Measurements from ENCODE around the gene ROGDI.
A peak's percentile ranks its signal among the peaks of the same experiment; 100 is the strongest.
"Not testable (repeated sequence)": the region's sequence is repeated elsewhere in the genome, so short reads cannot be mapped to it uniquely, and the experiment has no call there.

The ROGDI gene

GRCh38 chr16:4790261-4790660 is 12.2 kb downstream of the ROGDI start:
- DNase-seq = no peak

GRCh38 chr16:4788910-4789309 is 13.5 kb downstream of the ROGDI start:
- DNase-seq = no peak

GRCh38 chr16:4788489-4788889 is 13.9 kb downstream of the ROGDI start:
- no peak for DNase-seq

GRCh38 chr16:4787627-4788482 is 14.6 kb downstream of the ROGDI start, which contains the start of gene SEPTIN12:
TSS of gene SEPTIN12 (minus strand) at chr16:4788345. CDS start at chr16:4787645, 700 bp downstream.
- no peak for DNase-seq

GRCh38 chr16:4787068-4787467 is 15.4 kb downstream of the ROGDI start:
- DNase-seq = no peak

GRCh38 chr16:4785758-4786433 is 16.5 kb downstream of the ROGDI start:
- DNase-seq = no peak

GRCh38 chr16:4784444-4784987 is 17.9 kb downstream of the ROGDI start:
- not testable (repeated sequence) for DNase-seq

GRCh38 chr16:4783951-4784336 is 18.5 kb downstream of the ROGDI start:
- DNase-seq = no peak

- no peak for DNase-seq
These were observed 19.0 kb downstream of the ROGDI start for GRCh38 chr16:4783251-4783950.

GRCh38 chr16:4780235-4780634 is 22.2 kb downstream of the ROGDI start:
- no peak for DNase-seq

GRCh38 chr16:4778050-4778392 is 24.4 kb downstream of the ROGDI start:
- no peak for DNase-seq

- no peak for DNase-seq
These were observed 24.9 kb downstream of the ROGDI start for GRCh38 chr16:4777339-4778049.

GRCh38 chr16:4776141-4776705 is 26.2 kb downstream of the ROGDI start:
- no peak for DNase-seq

GRCh38 chr16:4775005-4775404 is 27.4 kb downstream of the ROGDI start:
- no peak for DNase-seq

- no peak for DNase-seq
These were observed 30.1 kb downstream of the ROGDI start for GRCh38 chr16:4772351-4772750.

GRCh38 chr16:4771646-4772045 is 30.8 kb downstream of the ROGDI start:
- DNase-seq = no peak

GRCh38 chr16:4769306-4769638 is 33.2 kb downstream of the ROGDI start:
- DNase-seq = no peak

GRCh38 chr16:4768549-4769305 is 33.7 kb downstream of the ROGDI start:
- DNase-seq = peak; percentile 89

- peak; percentile 27 for DNase-seq
These were observed 34.4 kb downstream of the ROGDI start for GRCh38 chr16:4767872-4768548.

GRCh38 chr16:4766875-4767628 is 35.4 kb downstream of the ROGDI start, which contains the start of gene ZNF500:
TSS of gene ZNF500 (minus strand) at chr16:4767162. CDS start at chr16:4765978, 1,184 bp downstream.
- peak; percentile 97 for DNase-seq

Data from CD4-positive, alpha-beta T cell treated with Interleukin-12 subunit alpha and Interleukin-12 subunit beta, for 1 hour (primary cell).